Endometrial microvascular endothelial cells (primary cell): ENCODE measurements around the gene OFD1. TPM values are rescaled to one million over a fixed set of nuclear protein-coding genes. Genes with fewer than 3 reads are reported as not detected.
"Not testable (repeated sequence)": the region's sequence is repeated elsewhere in the genome, so short reads cannot be mapped to it uniquely, and the experiment has no call there.

Experiments
- in situ Hi-C: cut with HindIII; loops from 2 replicates; pipeline ENCODE4 v1.10.0; 2017; ENCODE audit warnings: low sequenced_read_pairs, low pct_unique_long_range_greater_than_20kb; ENCODE audit errors: inconsistent ontology term
- total RNA-seq: library from RNA; depleted of rRNA; stranded (reverse); fragments of >200 nt; gene quantifications from one replicate; pipeline ENCODE4 v1.2.3, GENCODE V29; 2015; ENCODE audit errors: inconsistent ontology term

OFD1 gene
- total RNA-seq, 1 donor from 2014 or later, result 8.4 TPM

DNA sequence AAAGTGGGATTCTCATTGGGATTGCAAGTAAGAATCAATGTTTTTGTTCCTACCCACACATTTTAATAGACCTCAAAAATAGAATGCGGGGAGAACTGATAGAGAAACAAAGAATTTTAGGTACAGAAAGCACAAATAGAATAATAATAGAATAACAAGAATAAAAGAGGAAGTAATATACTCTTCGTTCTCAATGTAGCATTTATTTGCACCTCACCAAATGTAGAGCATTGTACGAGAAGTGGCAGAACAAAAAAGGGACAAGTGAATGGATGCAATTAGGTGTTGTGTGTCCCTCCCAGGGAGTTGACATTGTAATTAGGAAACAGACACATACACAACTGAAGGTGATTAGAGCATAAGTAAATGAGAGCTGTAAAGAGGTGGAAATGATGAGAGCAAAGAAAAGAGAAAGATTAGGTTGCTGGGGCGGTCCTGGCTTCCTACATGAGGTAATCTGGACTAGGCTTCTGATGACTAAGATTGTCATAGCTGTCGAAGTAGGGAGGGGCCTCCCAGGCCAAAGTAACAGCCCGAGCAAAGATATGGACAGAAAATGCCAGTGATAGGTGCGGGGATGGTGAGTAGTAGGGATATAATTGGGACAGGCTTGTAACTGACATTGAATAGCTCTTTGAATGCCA is 35.2 kb upstream of the OFD1 start:
- in situ Hi-C loops, result no loop called here

DNA sequence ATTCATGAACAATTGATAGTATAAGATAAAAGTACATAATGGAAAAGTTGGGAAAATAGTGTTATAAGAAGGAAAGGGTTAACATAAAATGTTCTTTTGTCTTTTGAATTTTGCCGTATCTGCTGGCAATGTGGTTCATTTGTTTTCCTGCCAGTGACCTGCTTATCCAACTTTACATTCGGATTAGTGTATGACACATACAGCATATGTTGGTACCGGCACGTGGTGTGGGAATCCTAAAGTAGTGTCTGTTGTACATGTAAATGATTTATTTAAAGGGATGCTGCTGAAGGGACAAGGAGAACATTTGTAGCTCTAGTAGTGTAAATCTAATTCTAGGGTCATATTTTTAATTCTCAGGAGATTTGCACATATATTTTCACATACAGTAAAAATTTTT is 34.2 kb upstream of the OFD1 start:
- in situ Hi-C loops, result no loop called here

GRCh38 chrX:13702111-13702789 is 32.3 kb upstream of the OFD1 start:
- in situ Hi-C loops, result no loop called here

- in situ Hi-C loops, result no loop called here
These were observed 31.4 kb upstream of the OFD1 start for GRCh38 chrX:13703135-13703534.

GRCh38 chrX:13703589-13703988 is 31.0 kb upstream of the OFD1 start:
- in situ Hi-C loops, result no loop called here

DNA sequence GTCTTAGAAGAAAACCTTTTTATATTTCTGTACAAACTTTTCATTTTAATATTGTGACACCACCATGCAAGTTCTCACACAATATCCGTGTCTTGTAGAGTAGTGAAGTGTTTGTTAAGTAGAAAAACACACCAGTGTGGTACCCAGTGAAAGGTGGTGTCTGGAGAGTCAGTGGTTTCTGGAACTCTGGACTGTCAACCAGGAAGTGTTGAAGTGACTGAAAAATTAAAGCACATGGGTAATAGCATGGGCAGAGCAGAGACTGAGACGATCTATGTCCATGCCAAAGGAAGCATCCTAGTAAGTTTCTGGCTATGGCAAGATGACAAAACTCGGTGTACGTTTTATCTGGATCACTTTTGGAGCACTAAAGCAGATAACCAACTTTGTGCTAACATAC is 23.4 kb upstream of the OFD1 start:
- in situ Hi-C loops, result no loop called here

DNA sequence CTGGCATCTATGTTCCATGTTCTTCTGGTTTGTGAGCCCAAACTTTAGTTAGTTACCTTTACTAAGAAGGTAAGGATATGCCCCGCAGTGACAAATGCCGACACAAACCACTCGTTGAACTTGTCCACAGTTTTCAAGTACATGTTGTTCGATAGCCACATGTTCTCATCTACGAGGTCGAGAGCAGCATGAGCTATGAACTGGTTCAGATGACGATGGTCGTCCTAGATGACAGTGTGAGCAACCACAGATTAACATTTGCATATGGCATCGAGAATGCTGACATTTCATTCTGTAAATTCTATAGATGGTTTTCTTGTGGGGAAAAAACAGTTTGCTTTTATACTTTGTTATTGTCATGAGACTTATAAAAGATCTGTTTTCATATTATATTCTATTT is 18.1 kb upstream of the OFD1 start:
- in situ Hi-C loops, result no loop called here

- in situ Hi-C loops, result no loop called here
These were observed 17.6 kb upstream of the OFD1 start for GRCh38 chrX:13716905-13717304.

- in situ Hi-C loops, result no loop called here
These were observed 16.7 kb upstream of the OFD1 start for GRCh38 chrX:13717700-13718472.

DNA sequence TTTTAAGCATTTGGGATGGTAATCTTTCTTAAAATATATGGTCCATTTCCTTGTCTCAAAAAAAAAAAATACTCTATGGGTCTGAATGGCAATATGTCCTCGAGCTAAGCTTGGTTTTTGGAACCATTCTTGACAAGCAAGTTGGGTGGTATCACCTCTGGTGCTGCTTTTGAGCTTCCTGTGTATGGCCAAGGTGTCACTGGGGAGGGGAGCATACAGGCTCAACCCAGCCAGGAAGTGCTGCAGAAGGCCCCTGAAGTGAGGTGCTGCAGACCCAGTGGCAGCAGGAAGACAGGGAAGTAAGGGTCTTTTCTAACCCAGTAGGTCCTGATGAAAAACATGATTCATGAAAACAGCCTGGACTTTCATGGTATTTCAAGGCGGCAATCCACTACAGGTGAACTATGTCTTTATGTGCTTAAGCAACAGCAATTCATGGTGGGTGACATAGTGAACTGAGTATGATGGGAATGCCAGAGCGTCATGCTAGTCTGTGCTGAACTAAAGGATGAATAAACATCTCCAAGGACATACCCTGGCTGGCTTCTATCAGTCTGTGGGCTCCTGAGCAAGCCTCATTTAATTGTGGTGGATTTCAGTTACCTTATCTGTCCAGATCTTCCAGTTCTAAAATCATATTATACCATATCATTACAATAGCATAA is 15.2 kb upstream of the OFD1 start:
- in situ Hi-C loops, result no loop called here

DNA sequence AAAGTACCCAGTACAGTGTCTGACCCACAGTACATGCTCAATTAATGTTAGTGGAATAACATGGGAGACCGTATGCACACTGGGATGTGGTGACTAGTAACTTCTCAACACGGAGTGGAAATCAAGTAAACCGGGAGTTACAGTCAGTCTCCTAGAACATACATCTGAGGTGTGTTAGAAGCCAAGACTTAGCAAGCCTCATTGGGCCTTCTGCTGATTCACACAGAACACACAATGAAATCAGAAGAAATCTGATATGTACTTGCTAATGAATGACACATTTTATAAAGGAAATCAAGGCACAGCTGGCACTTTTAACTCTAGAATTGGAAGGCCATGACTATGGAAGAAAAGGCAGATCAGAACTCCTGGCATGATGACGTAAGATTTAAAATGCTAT is 13.2 kb upstream of the OFD1 start:
- in situ Hi-C loops, result no loop called here

- in situ Hi-C loops, result no loop called here
These were observed 12.6 kb upstream of the OFD1 start for GRCh38 chrX:13721819-13722519.

- in situ Hi-C loops, result not testable (repeated sequence)
These were observed 9.7 kb upstream of the OFD1 start for GRCh38 chrX:13724878-13725277.

DNA sequence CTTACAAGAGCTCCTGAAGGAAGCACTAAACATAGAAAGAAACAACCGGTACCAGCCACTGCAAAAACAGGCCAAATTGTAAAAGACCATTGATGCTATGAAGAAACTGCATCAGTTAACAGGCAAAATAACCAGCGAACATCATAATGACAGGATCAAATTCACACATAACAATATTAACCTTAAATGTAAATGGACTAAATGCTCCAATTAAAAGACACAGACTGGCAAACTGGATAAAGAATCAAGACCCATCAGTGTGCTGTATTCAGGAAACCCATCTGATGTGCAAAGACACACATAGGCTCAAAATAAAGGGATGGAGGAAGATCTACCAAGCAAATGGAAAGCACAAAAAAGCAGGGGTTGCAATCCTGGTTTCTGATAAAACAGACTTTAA is 8.0 kb upstream of the OFD1 start:
- in situ Hi-C loops, result not testable (repeated sequence)

DNA sequence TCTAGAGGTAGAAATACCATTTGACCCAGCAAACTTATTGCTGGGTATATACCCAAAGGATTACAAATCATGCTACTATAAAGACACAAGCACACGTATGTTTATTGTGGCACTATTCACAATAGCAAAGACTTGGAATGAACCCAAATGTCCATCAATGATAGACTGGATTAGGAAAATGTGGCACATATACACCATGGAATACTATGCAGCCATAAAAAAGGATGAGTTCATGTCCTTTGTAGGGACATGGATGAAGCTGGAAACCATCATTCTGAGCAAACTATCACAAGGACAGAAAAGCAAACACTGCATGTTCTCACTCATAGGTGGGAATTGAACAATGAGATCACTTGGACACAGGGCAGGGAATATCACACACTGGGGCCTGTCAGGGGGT is 4.0 kb upstream of the OFD1 start:
- in situ Hi-C loops, result not testable (repeated sequence)

DNA sequence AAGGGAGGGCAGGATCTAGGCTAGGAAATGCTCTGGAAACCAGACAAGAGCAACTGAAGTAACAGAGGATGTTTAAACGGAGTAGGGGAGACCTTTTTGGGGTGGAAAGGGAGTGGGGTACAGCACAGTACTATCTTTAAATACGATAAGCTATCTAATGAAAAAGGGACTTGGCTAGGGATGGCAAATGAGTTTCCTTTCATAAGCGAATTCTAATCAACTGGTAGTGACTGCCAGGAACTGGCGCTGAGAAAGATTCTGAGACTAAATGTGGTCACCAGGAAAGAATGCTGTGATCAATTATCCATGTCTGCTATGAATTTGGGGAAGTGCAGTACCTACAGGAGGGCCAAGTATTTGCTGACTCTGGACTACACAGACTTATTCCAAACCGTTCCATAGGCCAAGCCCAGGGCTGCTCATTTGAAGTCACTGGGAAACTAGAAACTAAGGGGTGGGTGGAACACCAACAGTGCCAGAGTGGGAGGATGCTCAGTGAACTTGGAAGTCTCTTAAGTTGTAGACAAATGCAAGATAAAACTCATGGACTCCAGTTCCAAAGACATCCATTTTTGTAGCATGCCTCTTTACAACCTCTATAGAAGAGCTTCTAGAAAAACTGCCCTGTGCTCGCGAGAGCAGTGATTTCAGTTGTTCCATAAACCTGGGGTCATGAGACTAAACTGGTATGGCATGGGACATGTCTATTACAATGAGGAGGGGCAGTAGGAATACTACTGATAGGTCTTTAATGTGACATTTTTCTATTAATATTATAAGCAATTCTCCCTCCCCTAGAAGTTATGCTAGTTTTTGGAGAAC is 2.1 kb upstream of the OFD1 start:
- in situ Hi-C loops, result no loop called here

GRCh38 chrX:13733506-13733905 is 1.0 kb upstream of the OFD1 start:
- in situ Hi-C loops, result no loop called here

DNA sequence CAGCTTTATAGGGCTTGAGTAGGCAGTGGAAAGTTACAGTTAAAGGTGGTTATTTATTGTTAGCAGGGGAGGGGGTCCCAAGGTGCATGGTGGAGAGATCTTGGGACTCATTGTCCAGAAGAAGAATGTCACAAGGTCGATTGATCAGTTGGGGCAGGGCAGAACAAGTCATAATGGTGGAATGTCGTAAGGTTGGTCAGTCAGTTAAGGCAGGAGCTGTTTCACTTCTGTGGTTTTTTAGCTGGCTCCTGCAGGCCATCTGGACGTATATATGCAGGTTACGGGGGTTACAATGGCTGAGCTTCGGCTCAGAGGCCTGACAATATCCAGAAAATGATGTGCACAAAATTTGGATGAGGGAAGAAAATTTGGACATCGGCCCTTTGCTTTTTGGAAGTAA is 7.1 kb downstream of the OFD1 start:
- in situ Hi-C loops, result no loop called here
